CD4-positive, alpha-beta memory T cell (primary cell): ENCODE measurements around the gene NF2. TPM values are rescaled to one million over a fixed set of nuclear protein-coding genes. Genes with fewer than 3 reads are reported as not detected.

Experiments
- CTCF ChIA-PET: fragments of 350-600 bp; sonication (Branson Sonifier 250); formaldehyde crosslinking; loops from one replicate; lab custom pipeline; 2021; ENCODE audit warnings: inconsistent platforms; ENCODE audit not compliant: partially characterized antibody; lab: Charles Lee
- POLR2A ChIA-PET: fragments of 350-600 bp; sonication (Branson Sonifier 250); formaldehyde crosslinking; loops from one replicate; lab custom pipeline; 2021; ENCODE audit not compliant: partially characterized antibody; lab: Charles Lee
- DNase-seq, 5 donors: peaks; one replicate each; pipeline versions ENCODE4 v3.0.0 to v3.0.0-alpha.2; 2020 to 2022; ENCODE audit warnings: mixed read lengths in 1 of 5
- H3K27ac ChIP-seq: one replicate; pipeline ENCODE4 v1.7.0; 2013; ENCODE audit warnings: low read depth, low read length
- H3K27me3 ChIP-seq: 2 replicates; pipeline ENCODE4 v1.7.0; 2013; ENCODE audit warnings: mild to moderate bottlenecking, low read length, moderate library complexity; ENCODE audit not compliant: insufficient read depth
- H3K36me3 ChIP-seq: 2 replicates; pipeline ENCODE4 v1.7.0; 2013; ENCODE audit warnings: mild to moderate bottlenecking, low read length, moderate library complexity; ENCODE audit not compliant: insufficient read depth
- H3K4me1 ChIP-seq: 2 replicates; pipeline ENCODE4 v1.7.0; 2013; ENCODE audit warnings: mild to moderate bottlenecking, low read length, moderate library complexity; ENCODE audit not compliant: insufficient read depth
- H3K4me3 ChIP-seq, 2 donors: one replicate each; pipeline ENCODE4 v1.7.0; 2013; ENCODE audit warnings: low read length in 2 of 2, mild to moderate bottlenecking in 1 of 2
- H3K9me3 ChIP-seq, 2 donors: one replicate each; pipeline ENCODE4 v1.7.0; 2013; ENCODE audit warnings: low read length in 2 of 2, control low read depth in 1 of 2; ENCODE audit not compliant: control insufficient read depth in 1 of 2
- H3K27ac Mint-ChIP-seq, 7 donors: one replicate each; pipeline ENCODE4 v1.8.0; 2020 to 2021; ENCODE audit warnings: mixed read lengths in 7 of 7, mild to moderate bottlenecking in 6 of 7, inconsistent platforms in 3 of 7, moderate library complexity in 3 of 7
- H3K27me3 Mint-ChIP-seq, 2 donors: one replicate each; pipeline ENCODE4 v1.8.0; 2020 to 2021; ENCODE audit warnings: mixed read lengths in 2 of 2
- H3K36me3 Mint-ChIP-seq, 2 donors: one replicate each; pipeline ENCODE4 v1.8.0; 2020 to 2021; ENCODE audit warnings: mixed read lengths in 2 of 2, inconsistent platforms in 1 of 2, mild to moderate bottlenecking in 1 of 2
- H3K4me1 Mint-ChIP-seq, 4 donors: one replicate each; pipeline ENCODE4 v1.8.0; 2020 to 2021; ENCODE audit warnings: mixed read lengths in 4 of 4, mild to moderate bottlenecking in 1 of 4
- H3K4me3 Mint-ChIP-seq, 8 donors: one replicate each; pipeline ENCODE4 v1.8.0; 2020 to 2021; ENCODE audit warnings: mixed read lengths in 8 of 8, mild to moderate bottlenecking in 7 of 8, moderate library complexity in 6 of 8, inconsistent platforms in 3 of 8
- H3K9me3 Mint-ChIP-seq, 8 donors: one replicate each; pipeline ENCODE4 v1.8.0; 2020 to 2021; ENCODE audit warnings: mixed read lengths in 8 of 8, mild to moderate bottlenecking in 5 of 8, inconsistent platforms in 3 of 8, moderate library complexity in 1 of 8
- intact Hi-C: fragments of 100-400 bp; cut with micrococcal nuclease; formaldehyde crosslinking; loops from one replicate; pipeline ENCODE4 v1.15.1; 2023
- polyA plus RNA-seq, 2 donors: library from polyadenylated mRNA; unstranded; fragments of 300-500 nt; fragmentation: Illumina TruSeq; gene quantifications; one replicate each; pipeline ENCODE4 v1.2.3, GENCODE V29; 2021
- total RNA-seq, 2 experiments: library from RNA; stranded (reverse); gene quantifications; one replicate each; pipeline ENCODE4 v1.2.3, GENCODE V29; 2021

NF2 gene
- total and polyA plus RNA-seq, 4 experiments from 2014 or later = 11.7 to 31.4 (median 24.2) TPM

DNA sequence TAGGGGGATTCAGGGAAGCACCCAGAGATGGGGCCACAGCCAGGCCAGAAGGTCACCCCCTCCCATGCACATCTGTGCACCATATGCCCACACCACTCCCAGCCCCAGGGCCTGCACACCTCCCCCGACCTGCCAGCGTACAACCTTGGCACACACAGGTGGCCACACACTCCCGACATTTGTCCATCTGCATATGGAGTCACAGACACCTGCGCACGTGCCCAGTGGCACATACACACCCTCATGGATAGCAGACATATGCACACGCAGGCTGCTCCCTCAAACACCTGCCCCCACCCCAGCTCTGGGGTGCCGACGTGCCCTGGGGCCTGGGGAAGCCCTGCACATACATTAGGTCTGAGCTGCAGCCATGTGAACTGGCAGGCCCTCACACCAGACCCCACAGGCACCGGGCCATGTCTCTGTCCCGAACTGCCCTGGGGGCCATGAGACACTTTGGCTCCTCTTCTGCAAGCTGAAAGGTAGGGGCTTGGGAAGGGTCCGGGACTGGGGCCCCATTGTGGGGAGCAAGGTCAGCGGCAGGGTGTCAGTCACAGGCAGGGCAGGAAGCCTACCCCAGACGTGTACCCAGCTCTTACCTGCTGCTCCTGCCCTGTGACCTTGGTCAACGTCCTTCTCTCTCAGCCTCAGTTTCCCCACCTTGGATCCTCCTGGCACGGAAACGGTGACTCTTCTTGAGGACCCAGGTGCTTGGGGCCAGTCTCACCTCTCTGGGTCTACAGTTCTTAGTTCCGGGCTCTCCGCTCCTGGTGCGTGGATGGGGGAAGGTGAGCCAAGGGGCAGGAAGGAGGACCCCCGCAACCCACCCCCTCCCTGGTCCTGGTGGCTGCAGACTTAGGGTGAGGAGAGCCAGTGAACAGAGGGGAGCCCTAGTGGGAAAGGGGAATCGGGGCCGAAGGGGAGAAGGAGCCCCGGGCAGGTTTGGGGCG lies 115.8 kb downstream of the NF2 start:
- ChIA-PET CTCF (no interaction called here), POLR2A (no interaction called here)
- H3K4me1 Mint-ChIP-seq = peaks cover 0 to 6% (median 3%) of the 10 kb centered on the region in 4 donors
- no peaks in the 10 kb centered on the region for H3K4me1 ChIP-seq
- no peaks in the 10 kb centered on the region for H3K36me3 ChIP-seq
- H3K27me3 Mint-ChIP-seq = peaks cover 30 to 41% of the 10 kb centered on the region in 2 donors
- H3K4me3 ChIP-seq = no peak overlapping the region
- no peak overlapping the region for H3K27ac ChIP-seq
- no peaks in the 10 kb centered on the region for H3K9me3 ChIP-seq
- H3K27ac Mint-ChIP-seq = no peak overlapping the region
- H3K27me3 ChIP-seq = peaks cover 10% of the 10 kb centered on the region
- H3K4me3 Mint-ChIP-seq = peak overlapping the region in 2 of 8 donors; percentile 52 to 60
- intact Hi-C loops = no loop called here
- H3K36me3 Mint-ChIP-seq = no peaks in the 10 kb centered on the region
- DNase-seq = peak in 1 of 5 donors; percentile 14
- no peaks in the 10 kb centered on the region for H3K9me3 Mint-ChIP-seq

DNA sequence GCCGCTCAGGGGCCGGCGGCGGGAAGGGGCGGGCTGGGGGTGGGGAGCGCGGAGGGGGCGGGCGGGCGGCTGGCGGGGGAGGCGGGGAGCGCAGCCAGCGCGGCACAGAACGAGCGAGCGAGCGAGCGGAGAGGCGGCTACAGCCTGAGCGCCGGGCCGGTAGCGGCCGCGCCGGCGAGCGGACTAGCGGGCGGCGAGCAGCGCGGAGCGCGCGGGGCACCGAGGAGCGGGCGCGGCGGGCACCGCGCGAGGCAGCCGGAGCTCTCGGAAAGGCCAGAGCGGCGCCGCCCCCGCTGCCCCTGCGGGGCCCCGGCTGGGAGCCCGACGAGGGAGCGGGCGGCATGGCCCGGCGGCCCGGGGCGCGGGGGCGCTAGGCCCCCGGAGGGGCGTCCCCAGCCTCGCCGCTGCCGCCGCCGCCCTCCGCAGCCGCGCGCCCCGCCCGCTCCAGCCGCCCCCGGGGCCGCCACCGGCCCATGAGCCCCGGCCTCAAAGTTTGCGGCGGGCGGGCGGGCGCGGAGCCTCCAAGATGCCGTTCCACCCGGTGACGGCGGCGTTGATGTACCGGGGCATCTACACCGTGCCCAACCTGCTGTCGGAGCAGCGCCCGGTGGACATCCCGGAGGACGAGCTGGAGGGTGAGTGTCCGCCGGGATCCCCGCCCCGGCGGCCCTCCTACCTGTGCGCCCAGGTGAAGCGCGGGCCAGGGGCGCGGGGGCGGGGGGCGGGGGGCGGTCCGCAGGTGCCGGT lies 116.6 kb downstream of the NF2 start, which contains the start of gene CABP7:
TSS of gene CABP7 (plus strand) at position 105 of the 747 bp plus-strand sequence. CDS start at position 527, 422 bp downstream.
- H3K27me3 Mint-ChIP-seq = peaks cover 28 to 38% of the 10 kb centered on the region in 2 donors
- H3K27me3 ChIP-seq = peaks cover 10% of the 10 kb centered on the region
- H3K36me3 Mint-ChIP-seq = no peaks in the 10 kb centered on the region
- ChIA-PET CTCF (no interaction called here), POLR2A (no interaction called here)
- no peaks in the 10 kb centered on the region for H3K9me3 Mint-ChIP-seq
- no peaks in the 10 kb centered on the region for H3K36me3 ChIP-seq
- intact Hi-C loops = no loop called here
- no peaks in the 10 kb centered on the region for H3K4me1 ChIP-seq
- H3K4me1 Mint-ChIP-seq = peaks cover 0 to 6% (median 3%) of the 10 kb centered on the region in 4 donors
- no peak within 1 kb of the TSS for H3K4me3 ChIP-seq
- DNase-seq = peak in 1 of 5 donors; percentile 11
- H3K9me3 ChIP-seq = no peaks in the 10 kb centered on the region
- no peak within 1 kb of the TSS for H3K27ac Mint-ChIP-seq
- H3K27ac ChIP-seq = no peak within 1 kb of the TSS
- H3K4me3 Mint-ChIP-seq = peak within 1 kb of the TSS in 2 of 8 donors; percentile 57 to 60

GRCh38 chr22:29720811-29721323 lies 117.4 kb downstream of the NF2 start:
- H3K4me1 Mint-ChIP-seq = peaks cover 0 to 6% (median 3%) of the 10 kb centered on the region in 4 donors
- no peak overlapping the region for H3K4me3 ChIP-seq
- ChIA-PET CTCF (no interaction called here), POLR2A (no interaction called here)
- no peak overlapping the region for H3K27ac Mint-ChIP-seq
- intact Hi-C loops = no loop called here
- H3K36me3 Mint-ChIP-seq = no peaks in the 10 kb centered on the region
- H3K4me3 Mint-ChIP-seq = no peak overlapping the region
- DNase-seq = peak in 1 of 5 donors; percentile 19
- no peaks in the 10 kb centered on the region for H3K36me3 ChIP-seq
- H3K9me3 Mint-ChIP-seq = no peaks in the 10 kb centered on the region
- H3K27me3 Mint-ChIP-seq = peaks cover 28 to 38% of the 10 kb centered on the region in 2 donors
- H3K27me3 ChIP-seq = peaks cover 10% of the 10 kb centered on the region
- H3K4me1 ChIP-seq = no peaks in the 10 kb centered on the region
- no peaks in the 10 kb centered on the region for H3K9me3 ChIP-seq
- H3K27ac ChIP-seq = no peak overlapping the region

DNA sequence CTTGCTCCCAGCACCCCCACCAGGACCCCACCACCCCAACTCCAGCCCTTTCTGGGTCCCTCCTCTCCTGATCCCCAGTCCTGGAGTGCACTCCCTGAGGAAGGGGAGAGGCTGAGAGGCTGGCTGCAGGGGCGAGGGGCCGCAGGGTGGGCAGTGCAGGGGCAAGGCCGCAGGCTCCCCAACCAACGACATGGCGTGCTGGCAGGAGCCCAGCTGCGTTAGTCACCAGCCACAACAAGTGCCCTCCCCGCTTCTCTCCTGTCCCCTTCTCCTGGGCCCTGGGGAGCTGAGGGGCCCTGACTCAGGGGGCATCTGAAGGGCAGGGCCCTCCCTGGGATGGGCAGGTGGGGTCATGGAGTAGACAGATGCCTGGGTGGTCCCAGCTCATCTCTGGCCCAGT lies 118.7 kb downstream of the NF2 start:
- H3K4me3 Mint-ChIP-seq = no peak overlapping the region
- no peak overlapping the region for H3K27ac Mint-ChIP-seq
- H3K4me1 ChIP-seq = no peaks in the 10 kb centered on the region
- no peaks in the 10 kb centered on the region for H3K9me3 ChIP-seq
- H3K27ac ChIP-seq = no peak overlapping the region
- H3K36me3 ChIP-seq = no peaks in the 10 kb centered on the region
- H3K36me3 Mint-ChIP-seq = no peaks in the 10 kb centered on the region
- no peak for DNase-seq
- H3K27me3 ChIP-seq = peaks cover 10% of the 10 kb centered on the region
- intact Hi-C loops = no loop called here
- no peaks in the 10 kb centered on the region for H3K9me3 Mint-ChIP-seq
- ChIA-PET CTCF (no interaction called here), POLR2A (no interaction called here)
- H3K27me3 Mint-ChIP-seq = peaks cover 18 to 25% of the 10 kb centered on the region in 2 donors
- H3K4me1 Mint-ChIP-seq = peaks cover 0 to 6% (median 3%) of the 10 kb centered on the region in 4 donors
- H3K4me3 ChIP-seq = no peak overlapping the region

- no peaks in the 10 kb centered on the region for H3K36me3 Mint-ChIP-seq
- intact Hi-C loops = no loop called here
- H3K9me3 Mint-ChIP-seq = no peaks in the 10 kb centered on the region
- Histone ChIP-seq H3K4me3 (no peak overlapping the region), H3K4me1 (no peaks in the 10 kb centered on the region), H3K36me3 (no peaks in the 10 kb centered on the region), H3K9me3 (no peaks in the 10 kb centered on the region), H3K27me3 (peaks cover 10% of the 10 kb centered on the region), H3K27ac (no peak overlapping the region)
- H3K4me3 Mint-ChIP-seq = no peak overlapping the region
- no peak for DNase-seq
- peaks cover 18 to 22% of the 10 kb centered on the region in 2 donors for H3K27me3 Mint-ChIP-seq
- POLR2A ChIA-PET = no interaction called here
- CTCF ChIA-PET = no interaction called here
- H3K27ac Mint-ChIP-seq = no peak overlapping the region
- H3K4me1 Mint-ChIP-seq = peaks cover 0 to 6% (median 3%) of the 10 kb centered on the region in 4 donors
These were observed 119.2 kb downstream of the NF2 start for GRCh38 chr22:29722587-29722986.

GRCh38 chr22:29723766-29724165 lies 120.3 kb downstream of the NF2 start:
- H3K27me3 ChIP-seq = peaks cover 8% of the 10 kb centered on the region
- H3K36me3 ChIP-seq = no peaks in the 10 kb centered on the region
- DNase-seq = peak in 1 of 5 donors; percentile 28
- peaks cover 9 to 14% of the 10 kb centered on the region in 2 donors for H3K27me3 Mint-ChIP-seq
- H3K36me3 Mint-ChIP-seq = no peaks in the 10 kb centered on the region
- CTCF ChIA-PET = no interaction called here
- no peak overlapping the region for H3K4me3 Mint-ChIP-seq
- H3K27ac Mint-ChIP-seq = peak overlapping the region in 1 of 7 donors; percentile 25
- intact Hi-C loops = no loop called here
- no peaks in the 10 kb centered on the region for H3K9me3 Mint-ChIP-seq
- H3K4me1 Mint-ChIP-seq = peaks cover 0 to 4% (median 1%) of the 10 kb centered on the region in 4 donors
- POLR2A ChIA-PET = no interaction called here
- H3K4me3 ChIP-seq = no peak overlapping the region
- H3K4me1 ChIP-seq = no peaks in the 10 kb centered on the region
- H3K9me3 ChIP-seq = no peaks in the 10 kb centered on the region
- H3K27ac ChIP-seq = no peak overlapping the region

- Mint-ChIP-seq H3K27ac (no peak overlapping the region), H3K27me3 (peaks cover 3 to 7% of the 10 kb centered on the region in 2 donors), H3K4me1 (no peaks in the 10 kb centered on the region), H3K4me3 (no peak overlapping the region), H3K9me3 (no peaks in the 10 kb centered on the region), H3K36me3 (peaks cover 0 to 2% of the 10 kb centered on the region in 2 donors)
- intact Hi-C loops = no loop called here
- Histone ChIP-seq H3K27me3 (no peaks in the 10 kb centered on the region), H3K4me3 (no peak overlapping the region), H3K9me3 (no peaks in the 10 kb centered on the region), H3K27ac (no peak overlapping the region), H3K4me1 (no peaks in the 10 kb centered on the region), H3K36me3 (no peaks in the 10 kb centered on the region)
- DNase-seq = no peak
- CTCF ChIA-PET = interaction anchor here (1.2 kb wide), 1 partner anchor 99 kb away, joined by 3 read pairs; no protein-coding TSS in a partner anchor
- POLR2A ChIA-PET = interaction anchor here (0.6 kb wide), 1 partner anchor 1383 kb away, joined by 3 read pairs; no protein-coding TSS in a partner anchor
These were observed 121.4 kb downstream of the NF2 start for GRCh38 chr22:29724843-29725242.
